ENCODE results near the gene COLQ.

GRCh38 chr3:15493436-15493835 lies 28.1 kb downstream of the COLQ start:
- no peak for TF ChIP-seq POLR2A (IDR thresholded peaks at IDR 0.05; ENCODE audit: low read length)
- no peak for TF ChIP-seq GATA1 (IDR thresholded peaks at IDR 0.05; ENCODE audit: low read depth, low read length)
